IPS-NIHi7 (cell line): Measurements from ENCODE around the gene PHEX.

Experiments used
- DNase-seq: peaks from one replicate; pipeline ENCODE4 v3.0.0; 2012; ENCODE audit warnings: mixed read lengths; ENCODE audit errors: extremely low spot score

The PHEX gene

DNA sequence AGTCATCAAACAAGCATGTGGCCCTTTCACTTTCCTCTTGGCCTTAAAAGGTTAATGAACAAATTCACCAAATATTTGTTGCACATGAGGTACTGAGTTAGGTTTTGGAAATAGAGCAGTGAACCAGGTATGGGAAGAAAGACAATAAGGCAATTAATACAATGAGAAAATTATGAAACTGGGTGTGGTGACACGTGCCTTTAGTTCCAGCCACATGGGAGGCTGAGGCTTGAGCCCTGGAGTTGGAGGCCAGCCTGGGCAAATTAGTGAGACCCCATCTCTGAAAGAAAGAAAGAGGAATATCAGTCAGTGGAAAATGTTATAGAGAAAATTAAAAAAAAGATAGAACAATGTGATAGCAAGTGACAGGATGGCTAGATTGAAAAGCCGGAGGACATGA, 8.1 kb downstream of the PHEX start:
- no peak for DNase-seq

GRCh38 chrX:22041907-22042530, 9.9 kb downstream of the PHEX start:
- no peak for DNase-seq

GRCh38 chrX:22043872-22044271, 11.7 kb downstream of the PHEX start:
- no peak for DNase-seq

GRCh38 chrX:22047468-22047867, 15.3 kb downstream of the PHEX start:
- DNase-seq, result no peak

DNA sequence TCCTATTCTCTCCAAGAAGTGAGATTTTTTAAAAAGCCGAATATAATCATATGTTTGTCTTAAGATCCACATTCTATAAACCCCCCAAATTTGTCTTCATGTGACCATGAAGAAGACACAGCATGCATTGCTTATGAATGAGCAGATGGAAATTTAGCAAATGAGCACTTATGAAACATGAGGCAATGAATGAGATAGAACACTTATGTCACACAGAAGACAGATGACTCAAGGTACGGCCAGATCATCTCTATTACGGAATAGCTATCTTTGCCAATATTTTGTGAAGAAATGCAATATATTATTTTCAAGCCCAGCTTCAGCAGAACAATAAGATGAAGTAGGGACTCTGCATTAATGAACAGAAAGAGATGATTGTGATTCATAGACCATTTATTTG, 21.4 kb downstream of the PHEX start:
- no peak for DNase-seq

DNA sequence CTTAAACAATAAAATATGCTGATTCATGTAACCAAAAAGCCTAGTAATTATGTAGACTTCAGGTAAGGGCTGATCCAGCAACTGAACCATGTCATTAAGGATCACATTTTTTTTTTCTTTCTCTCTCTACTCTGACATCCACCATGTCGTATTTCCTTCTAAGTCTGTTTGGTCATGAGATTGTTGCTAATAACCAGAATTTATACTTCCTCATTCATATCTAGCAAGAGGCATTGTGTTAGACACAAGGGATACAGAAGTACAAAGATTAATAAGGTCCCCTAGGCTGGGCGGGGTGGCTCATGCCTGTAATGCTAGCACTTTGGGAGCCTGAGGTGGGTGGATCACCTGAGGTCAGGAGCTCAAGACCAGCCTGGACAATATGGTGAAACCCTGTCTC, 24.1 kb downstream of the PHEX start:
- DNase-seq, result no peak

DNA sequence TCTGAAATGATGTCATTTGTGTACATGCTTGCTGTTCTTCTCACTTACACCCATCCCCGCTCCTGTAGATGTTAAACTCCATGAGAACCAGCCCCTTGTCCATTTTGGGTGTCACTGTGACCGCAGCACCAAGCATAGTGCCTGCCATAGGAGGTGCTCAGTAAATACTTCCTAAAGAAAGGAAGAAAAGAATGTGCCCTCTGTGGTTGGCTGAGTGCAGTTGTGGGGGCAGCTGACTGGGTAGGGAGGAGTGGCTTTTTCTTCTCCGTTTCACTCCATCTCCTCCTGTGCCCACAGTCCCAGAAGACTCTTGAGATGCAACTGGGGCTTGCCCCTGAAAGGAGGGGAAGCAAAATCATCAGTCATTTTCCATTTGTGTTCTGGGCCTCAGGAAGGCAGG, 25.5 kb downstream of the PHEX start:
- no peak for DNase-seq

GRCh38 chrX:22059775-22060174, 27.6 kb downstream of the PHEX start:
- no peak for DNase-seq

GRCh38 chrX:22060415-22061280, 28.5 kb downstream of the PHEX start:
- no peak for DNase-seq

DNA sequence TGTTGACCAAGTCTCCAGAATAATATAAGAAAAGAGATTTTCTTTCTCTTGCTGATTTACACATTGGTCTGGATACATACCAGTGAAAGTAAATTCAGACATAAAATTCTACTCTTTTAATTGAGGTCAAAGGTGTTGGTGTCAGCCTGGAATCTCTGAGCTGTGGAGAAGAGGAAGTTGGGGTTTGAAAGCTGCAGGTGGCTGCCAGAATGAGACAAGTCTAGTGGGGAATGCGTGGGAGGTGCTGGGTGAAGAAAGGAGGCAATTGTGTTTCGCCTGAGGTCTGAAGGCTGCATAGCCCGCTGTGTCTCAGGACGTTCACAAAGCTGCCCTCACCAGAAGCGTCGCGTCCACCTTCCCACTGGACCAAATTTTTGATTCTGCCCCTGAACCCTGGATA, 31.2 kb downstream of the PHEX start:
- peak; percentile 29 for DNase-seq

DNA sequence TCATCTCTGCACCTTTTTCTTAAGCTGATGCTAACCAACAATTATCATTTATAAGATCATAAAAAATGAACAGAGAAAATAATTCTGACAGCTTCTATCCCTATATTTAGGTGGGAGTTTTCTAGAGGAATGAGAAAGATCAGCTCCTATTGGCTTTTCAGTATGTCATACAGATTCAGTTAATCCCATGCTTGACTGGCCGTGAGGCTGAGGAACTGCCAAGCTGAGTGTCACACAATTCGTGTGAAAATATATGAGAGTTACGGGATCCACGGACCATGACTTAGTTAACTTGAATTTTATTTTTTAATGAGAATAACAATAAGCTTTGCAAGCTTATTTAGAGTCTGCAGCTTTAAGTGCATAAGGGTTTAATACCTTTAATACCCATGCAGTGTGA, 37.5 kb downstream of the PHEX start:
- DNase-seq, result no peak

DNA sequence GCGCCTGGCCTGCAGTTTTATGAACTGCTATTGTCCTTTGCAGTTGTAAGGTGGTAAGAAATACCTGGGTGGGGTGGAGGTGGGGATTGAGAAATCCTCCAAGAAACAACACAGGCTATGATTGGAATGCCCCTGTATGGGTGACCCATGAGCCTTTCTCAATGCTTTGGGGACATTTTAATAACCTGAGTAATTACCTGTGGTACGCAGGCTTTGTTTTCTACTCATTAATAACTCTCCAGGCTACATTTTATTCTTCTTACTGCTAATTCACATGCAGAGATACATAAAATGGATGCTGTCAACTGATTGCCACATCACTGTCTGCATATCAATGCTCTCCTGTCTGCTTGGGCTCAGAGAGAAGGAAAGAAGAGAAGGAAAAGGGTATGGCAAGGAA, 41.8 kb downstream of the PHEX start:
- no peak for DNase-seq

GRCh38 chrX:22078117-22078516, 46.0 kb downstream of the PHEX start:
- no peak for DNase-seq

- DNase-seq, result peak; percentile 76
Measured at GRCh38 chrX:22081475-22082092, 49.5 kb downstream of the PHEX start.

- DNase-seq, result no peak
Measured at GRCh38 chrX:22086003-22086402, 53.9 kb downstream of the PHEX start.

DNA sequence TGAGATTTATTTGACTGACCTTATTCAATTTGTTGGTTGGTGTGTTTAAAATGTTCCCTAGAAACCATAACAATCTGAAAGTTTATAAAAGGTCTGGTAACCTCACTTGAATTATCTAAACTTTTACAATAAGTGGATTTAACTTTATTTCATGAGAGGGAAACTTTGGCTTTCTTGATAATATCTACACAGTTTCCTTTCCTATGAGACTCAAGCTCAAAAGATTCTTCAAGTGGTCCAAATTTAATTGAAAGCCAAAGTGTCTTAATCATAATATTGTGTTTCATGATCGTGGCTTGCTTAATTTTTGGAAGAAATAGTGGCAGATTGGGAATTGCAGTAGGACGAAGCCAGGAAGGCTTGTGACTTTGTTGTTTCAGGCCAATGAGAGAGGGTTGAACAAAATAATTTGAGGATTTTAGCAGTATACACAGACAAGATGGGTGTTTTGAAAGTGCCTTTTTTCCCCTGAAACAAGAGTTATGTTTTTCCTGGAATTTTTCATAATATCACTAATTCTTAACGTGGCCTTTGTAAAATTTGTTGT, 55.0 kb downstream of the PHEX start:
- DNase-seq, result no peak

GRCh38 chrX:22088326-22088725, 56.2 kb downstream of the PHEX start:
- DNase-seq, result no peak

GRCh38 chrX:22090181-22090580, 58.1 kb downstream of the PHEX start:
- DNase-seq, result no peak

DNA sequence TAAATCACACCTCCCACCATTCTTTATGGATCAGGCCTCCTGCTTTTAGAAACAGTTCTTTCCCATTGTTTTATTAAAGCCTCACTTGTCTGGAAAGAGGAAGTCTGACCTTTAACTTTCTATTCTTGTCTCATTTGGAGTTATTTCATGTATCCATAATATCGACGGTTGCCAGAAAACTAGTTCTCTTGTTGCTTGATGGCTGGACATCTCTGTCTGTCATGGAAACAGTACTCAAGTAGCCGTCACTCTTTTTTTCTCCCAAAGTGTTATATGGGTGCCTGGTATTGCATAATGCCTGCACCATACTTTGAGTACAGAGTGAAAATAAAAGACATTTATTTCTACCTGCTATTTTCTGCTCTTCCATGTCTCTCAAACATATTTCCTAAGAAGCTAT, 61.4 kb downstream of the PHEX start:
- no peak for DNase-seq

GRCh38 chrX:22095286-22095685, 63.2 kb downstream of the PHEX start:
- peak; percentile 53 for DNase-seq

- DNase-seq, result no peak
Measured at GRCh38 chrX:22095856-22096255, 63.7 kb downstream of the PHEX start.

GRCh38 chrX:22097012-22097694, 65.0 kb downstream of the PHEX start:
- no peak for DNase-seq
